Omental fat pad (tissue), 4 donors: Measurements from ENCODE around the gene BSPRY. TPM values are rescaled to one million over a fixed set of nuclear protein-coding genes. Genes with fewer than 3 reads are reported as not detected.
"Not testable (repeated sequence)": the region's sequence is repeated elsewhere in the genome, so short reads cannot be mapped to it uniquely, and the experiment has no call there.

Source experiments
- ATAC-seq: fragments of 150-250 bp; one replicate; pipeline ENCODE4 v1.9.1; 2016; ENCODE audit warnings: mild to moderate bottlenecking, moderate library complexity; ENCODE audit not compliant: low FRiP score
- DNase-seq: peaks from one replicate; pipeline ENCODE4 v3.0.0-alpha.2; 2019; ENCODE audit warnings: low spot score
- CTCF ChIP-seq, 3 donors: fragments of 450-650 bp; IDR thresholded peaks; one replicate each; pipeline ENCODE4 v1.5.1; 2016 to 2017; ENCODE audit warnings: antibody characterized with exemption in 3 of 3, mild to moderate bottlenecking in 3 of 3, moderate library complexity in 2 of 3
- total RNA-seq, 4 donors: library from RNA; depleted of rRNA; stranded (reverse); fragments of >200 nt; gene quantifications; one replicate each; pipeline ENCODE4 v1.1.0, GENCODE V29; 2016

Gene BSPRY
- total RNA-seq, 4 donors from 2014 or later, result 0.19 to 0.63 TPM; not detected in 2

GRCh38 chr9:113359385-113359784 is 10.0 kb downstream of the BSPRY start:
- DNase-seq, result no peak
- no peak for TF ChIP-seq CTCF (IDR thresholded peaks at IDR 0.05)
- no peak for ATAC-seq

GRCh38 chr9:113360242-113360842 is 11.0 kb downstream of the BSPRY start:
- TF ChIP-seq CTCF (IDR thresholded peaks at IDR 0.05), result no peak
- ATAC-seq (no peak), DNase-seq (no peak)

- DNase-seq, result no peak
- no peak for TF ChIP-seq CTCF (IDR thresholded peaks at IDR 0.05)
- no peak for ATAC-seq
Measured at GRCh38 chr9:113361304-113362018, 12.1 kb downstream of the BSPRY start.

- ATAC-seq (no peak), DNase-seq (no peak)
- TF ChIP-seq CTCF (IDR thresholded peaks at IDR 0.05), result no peak
Measured at GRCh38 chr9:113363336-113363735, 14.0 kb downstream of the BSPRY start.

GRCh38 chr9:113364951-113365350 is 15.6 kb downstream of the BSPRY start:
- no peak for TF ChIP-seq CTCF (IDR thresholded peaks at IDR 0.05)
- DNase-seq (no peak), ATAC-seq (no peak)

- not testable (repeated sequence) for ATAC-seq, DNase-seq
Measured at GRCh38 chr9:113365652-113366051, 16.3 kb downstream of the BSPRY start.

- no peak for TF ChIP-seq CTCF (IDR thresholded peaks at IDR 0.05)
- ATAC-seq (no peak), DNase-seq (no peak)
Measured at GRCh38 chr9:113368348-113368981, 19.1 kb downstream of the BSPRY start.
